CD4-positive, alpha-beta T cell treated with Interleukin-4 for 1 hour (primary cell): ENCODE measurements around the gene ZNF143.
"Not testable (repeated sequence)": the region's sequence is repeated elsewhere in the genome, so short reads cannot be mapped to it uniquely, and the experiment has no call there.

Experiments used
- DNase-seq, 2 donors: peaks; one replicate each; pipeline ENCODE4 v3.0.0-alpha.2; 2020 to 2022

ZNF143 gene

GRCh38 chr11:9460322-9461062, at the start of gene ZNF143:
Gene ZNF143, plus strand, starts transcription at chr11:9461012. Its CDS starts 10,297 bp downstream, at chr11:9471309.
- peak; percentile 100 for DNase-seq

DNA sequence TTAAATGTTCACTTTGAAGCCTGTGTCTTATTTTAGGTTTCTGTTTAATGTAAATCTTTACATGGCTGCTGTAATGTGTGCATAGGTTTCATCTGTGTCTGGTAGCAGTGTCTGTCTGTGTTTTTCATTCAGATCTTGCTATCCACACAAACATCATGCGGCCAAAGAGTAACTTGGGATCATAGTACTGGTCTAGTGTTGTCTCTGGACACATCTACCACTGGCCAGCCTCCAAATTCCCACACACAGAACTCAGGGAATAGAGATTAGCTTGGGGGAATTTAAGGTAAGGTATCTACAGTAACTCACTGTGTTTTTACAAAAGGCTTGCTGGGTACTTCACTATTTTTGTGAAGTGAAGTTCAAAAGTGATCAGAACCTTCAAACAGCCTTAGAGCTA, 32.1 kb upstream of the ZNF143 start:
- DNase-seq: no peak

DNA sequence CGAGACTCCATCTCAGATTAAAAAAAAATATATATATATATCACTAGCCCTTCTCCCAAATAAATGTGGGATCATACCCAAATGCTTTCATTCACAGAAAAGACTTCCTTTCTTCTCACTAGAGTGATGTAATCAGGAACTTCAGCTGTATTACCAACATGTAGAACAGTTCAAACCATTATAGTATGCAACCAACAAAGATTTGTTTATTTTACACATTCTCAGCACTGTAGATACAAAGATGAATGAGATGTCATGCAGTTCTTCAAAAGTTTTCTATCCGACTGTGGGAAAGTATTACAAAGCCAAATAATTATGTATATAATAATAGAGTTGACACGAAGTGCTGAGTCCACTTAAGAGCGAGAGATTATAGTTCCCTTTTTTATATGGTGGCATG, 22.2 kb upstream of the ZNF143 start:
- no peak for DNase-seq

DNA sequence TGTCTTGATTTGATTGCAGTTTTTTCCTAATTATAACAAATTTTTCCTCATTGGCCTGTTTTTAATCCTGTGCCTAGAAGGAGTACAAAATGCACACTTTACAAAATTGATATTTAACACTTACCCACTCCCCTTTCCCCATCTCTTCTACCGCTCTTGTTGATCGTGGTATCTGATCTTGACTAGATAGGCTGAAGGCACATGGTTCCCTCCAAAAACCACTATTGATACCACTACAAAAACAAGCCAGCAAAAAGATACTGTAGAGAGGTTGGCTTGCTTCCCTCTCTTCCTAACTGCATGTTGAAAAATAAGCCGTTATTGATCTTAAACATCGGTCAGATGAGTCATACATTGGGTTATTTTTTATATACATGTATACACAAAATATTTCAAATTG, 14.6 kb upstream of the ZNF143 start:
- DNase-seq: no peak

DNA sequence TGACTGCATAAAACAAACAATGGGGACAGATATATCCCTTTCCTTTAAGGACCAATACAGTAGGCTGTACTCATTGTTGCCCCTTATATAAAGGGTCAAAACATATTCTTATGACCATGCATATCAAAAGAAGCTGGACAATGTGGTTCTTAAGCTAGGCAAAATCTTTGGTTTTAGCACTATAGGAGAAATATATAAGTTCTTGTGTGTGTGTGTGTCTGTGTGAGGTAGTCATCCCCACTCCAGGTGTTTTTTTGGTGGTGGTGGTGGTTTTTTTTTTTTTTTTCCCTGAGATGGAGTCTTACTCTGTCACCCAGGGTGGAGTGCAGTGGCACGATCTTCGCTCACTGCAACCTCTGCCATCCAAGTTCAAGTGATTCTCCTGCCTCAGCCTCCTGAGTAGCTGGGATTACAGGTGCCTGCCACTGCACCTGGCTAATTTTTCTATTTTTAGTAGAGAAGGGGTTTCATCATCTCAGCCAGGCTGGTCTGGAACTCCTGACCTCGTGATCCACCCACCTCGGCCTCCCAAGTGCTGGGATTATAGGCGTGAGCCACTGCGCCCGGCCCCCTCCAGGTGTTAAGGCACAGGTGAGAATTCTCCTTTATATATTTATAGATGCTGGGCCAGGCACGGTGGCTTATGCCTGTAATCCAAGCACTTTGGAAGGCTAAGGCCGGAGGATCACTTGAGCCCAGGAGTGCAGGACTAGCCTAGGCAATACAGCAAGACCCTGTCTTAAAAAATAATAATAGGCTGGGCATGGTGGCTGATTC, 12.0 kb upstream of the ZNF143 start:
- no peak for DNase-seq

DNA sequence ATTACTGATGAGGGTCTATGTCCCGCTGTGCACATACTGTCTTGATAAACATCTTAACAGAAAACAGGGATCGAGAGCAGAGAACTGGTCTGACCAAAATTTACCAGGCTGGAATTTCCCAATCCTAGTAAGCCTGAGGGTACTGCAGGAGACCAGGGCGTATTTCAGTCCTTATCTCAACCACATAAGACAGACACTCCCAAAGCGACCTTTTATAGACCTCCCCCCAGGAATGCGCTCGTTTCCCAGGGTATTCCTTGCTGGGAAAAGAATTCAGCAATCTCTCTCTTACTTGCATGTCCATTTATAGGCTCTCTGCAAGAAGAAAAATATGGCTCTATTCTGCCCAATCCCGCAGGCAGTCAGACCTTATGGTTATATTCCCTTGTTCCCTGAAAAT, 8.8 kb upstream of the ZNF143 start:
- DNase-seq: not testable (repeated sequence)

DNA sequence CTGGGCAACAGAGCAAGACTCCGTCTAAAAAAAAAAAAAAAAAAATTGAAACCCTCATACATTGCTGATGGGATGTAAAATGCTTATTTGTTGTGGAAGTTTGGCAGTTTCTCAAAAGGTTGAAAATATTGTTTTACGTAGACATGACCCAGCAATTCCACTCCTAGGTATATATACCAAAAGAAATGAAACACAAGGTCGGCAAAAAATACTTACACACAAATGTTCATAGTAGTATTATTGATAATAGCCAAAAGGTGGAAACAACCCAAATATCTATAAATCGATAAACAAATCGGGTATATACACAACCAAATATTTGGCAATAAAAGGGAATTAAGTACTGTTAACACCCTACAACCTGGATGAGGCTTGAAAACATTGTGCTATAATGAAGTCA, 5.1 kb upstream of the ZNF143 start:
- DNase-seq: no peak

- DNase-seq: peak; percentile 13 to 49
Observed at GRCh38 chr11:9459667-9460321, 1.0 kb upstream of the ZNF143 start.

DNA sequence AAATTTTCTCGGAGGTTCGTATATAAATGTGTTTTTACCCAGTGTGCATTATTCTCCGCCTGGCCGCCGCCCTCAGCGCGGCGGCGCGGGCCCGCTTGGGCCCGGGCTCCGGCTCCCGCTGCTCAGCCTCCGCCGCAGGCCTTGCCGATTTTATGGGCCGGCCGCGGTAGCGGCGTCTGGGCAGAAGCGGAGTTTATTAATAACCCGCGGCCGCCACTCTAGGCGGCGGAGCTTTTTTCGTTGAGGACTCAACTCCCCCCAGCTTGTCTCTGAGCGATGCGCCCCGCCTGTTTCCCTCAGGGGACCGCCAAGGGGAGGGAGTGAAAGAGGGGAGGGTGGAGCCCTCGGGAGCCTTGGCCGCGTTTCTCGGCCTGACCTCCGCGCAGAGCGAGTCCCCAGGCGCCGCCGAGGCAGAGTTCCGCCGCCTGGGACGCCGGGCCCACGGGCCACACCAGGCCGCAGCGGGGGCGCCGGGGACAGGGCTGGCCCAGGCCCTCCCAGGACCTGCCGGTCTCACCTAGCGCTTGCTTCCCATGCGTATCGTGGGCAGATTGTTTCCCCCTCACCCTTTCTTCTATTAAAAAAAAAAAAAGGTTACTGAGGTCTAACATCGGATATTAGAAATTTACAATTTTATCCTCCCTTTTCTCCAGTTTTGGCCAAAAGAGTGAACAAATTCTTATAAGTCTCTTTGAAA, 399 bp downstream of the ZNF143 start:
- DNase-seq: peak; percentile 85 to 86

GRCh38 chr11:9461760-9462134, 935 bp downstream of the ZNF143 start:
- peak in 1 of 2 donors; percentile 46 for DNase-seq

GRCh38 chr11:9462172-9462799, 1.5 kb downstream of the ZNF143 start:
- DNase-seq: no peak

- DNase-seq: no peak
Observed at GRCh38 chr11:9462806-9463537, 2.2 kb downstream of the ZNF143 start.

GRCh38 chr11:9470765-9471164, 10.0 kb downstream of the ZNF143 start:
- DNase-seq: no peak

- no peak for DNase-seq
Observed at GRCh38 chr11:9473408-9473807, 12.6 kb downstream of the ZNF143 start.

DNA sequence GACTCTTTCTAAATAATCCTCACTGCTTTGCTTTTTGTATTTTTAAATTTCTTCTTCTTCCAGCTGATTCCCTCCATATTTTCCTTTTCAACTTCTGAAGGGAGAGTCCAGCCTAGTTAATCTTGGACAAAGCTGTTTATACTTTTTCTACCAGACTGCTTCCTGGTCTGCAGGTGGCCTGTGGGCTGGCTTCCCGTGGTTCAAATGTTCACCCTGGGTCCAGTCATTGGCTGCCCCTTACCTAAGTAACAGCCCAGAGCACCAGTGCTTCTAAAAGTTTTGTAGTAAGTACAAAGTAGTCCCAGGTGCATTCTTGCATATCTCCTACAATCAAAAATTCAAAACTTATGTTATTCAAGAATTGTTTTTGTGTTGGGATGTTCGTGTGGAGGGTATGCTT, 19.1 kb downstream of the ZNF143 start:
- DNase-seq: no peak

GRCh38 chr11:9489080-9489765, 28.4 kb downstream of the ZNF143 start:
- DNase-seq: no peak

DNA sequence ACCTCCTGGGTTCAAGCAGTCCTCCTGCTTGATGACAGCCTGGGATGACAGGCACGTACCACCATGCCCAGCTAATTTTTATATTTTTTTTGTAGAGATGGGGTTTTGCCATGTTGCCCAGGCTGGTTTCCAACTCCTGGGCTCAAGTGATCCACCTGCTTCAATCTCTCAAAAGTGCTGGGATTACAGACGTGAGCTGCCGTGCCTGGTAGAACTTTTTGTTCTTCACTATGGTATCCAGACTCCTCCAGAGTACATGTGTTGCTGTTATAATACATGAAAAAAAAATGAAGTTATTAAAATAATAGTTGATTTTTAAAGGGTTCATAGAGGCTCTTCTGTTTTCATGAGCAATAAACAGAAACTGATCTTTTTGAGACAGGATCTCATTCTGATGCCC, 29.6 kb downstream of the ZNF143 start:
- no peak for DNase-seq

DNA sequence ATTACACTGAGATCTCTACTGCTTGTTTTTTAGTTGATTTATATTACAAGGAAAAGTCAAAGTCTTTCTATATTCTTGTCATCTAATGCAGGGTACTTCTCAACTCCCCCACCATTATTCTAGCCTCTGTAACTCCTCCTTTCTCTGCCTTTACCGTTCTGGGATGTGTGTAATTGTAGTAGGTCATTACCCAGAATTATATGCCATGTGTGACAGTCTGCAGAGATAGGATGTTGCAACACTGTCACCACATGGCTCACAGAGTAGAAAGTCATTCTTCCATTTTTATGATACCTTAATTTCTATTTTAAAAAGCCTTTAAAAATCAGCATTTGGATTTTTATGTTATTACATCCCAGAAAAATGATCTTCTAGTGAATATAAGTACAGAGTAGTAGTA, 32.7 kb downstream of the ZNF143 start:
- DNase-seq: no peak

- no peak for DNase-seq
Observed at GRCh38 chr11:9494316-9494715, 33.5 kb downstream of the ZNF143 start.

- DNase-seq: no peak
Observed at GRCh38 chr11:9495803-9496514, 35.1 kb downstream of the ZNF143 start.
